Stomach (tissue), 9 donors: Measurements from ENCODE around the gene AUTS2. TPM values are rescaled to one million over a fixed set of nuclear protein-coding genes. Genes with fewer than 3 reads are reported as not detected.

Experiments
- DNase-seq, 2 donors: peaks; one replicate each; pipeline versions ENCODE4 v3.0.0 to v3.0.0-alpha.2; 2013 to 2019
- H3K27ac ChIP-seq, 5 donors: fragments of 200-600 bp in 4 of 5; sonication (generic) in 4 of 5; one replicate each; pipeline ENCODE4 v1.5.1; 2013 to 2019; ENCODE audit warnings: mild to moderate bottlenecking in 1 of 5, moderate library complexity in 1 of 5
- H3K27me3 ChIP-seq, 3 donors: fragments of 200-600 bp; sonication (generic); one replicate each; pipeline ENCODE4 v1.5.1; 2017 to 2019; ENCODE audit warnings: mixed run types in 1 of 3
- H3K36me3 ChIP-seq, 4 donors: fragments of 200-600 bp; sonication (generic); 1 replicate in 3 of 4; 2 replicates in 1 of 4; pipeline ENCODE4 v1.5.1; 2016 to 2019
- H3K4me1 ChIP-seq, 4 donors: fragments of 200-600 bp; sonication (generic); one replicate each; pipeline ENCODE4 v1.5.1; 2016 to 2019
- H3K4me3 ChIP-seq, 4 donors: fragments of 200-600 bp; sonication (generic) in 3 of 4; one replicate each; pipeline ENCODE4 v1.5.1; 2016 to 2019; ENCODE audit warnings: mild to moderate bottlenecking in 1 of 4
- H3K9me3 ChIP-seq, 4 donors: fragments of 200-600 bp; sonication (generic); one replicate each; pipeline ENCODE4 v1.5.1; 2016 to 2019
- EP300 ChIP-seq: sonication (generic); formaldehyde crosslinking; IDR thresholded peaks from one replicate; pipeline ENCODE4 v1.6.1; 2017; ENCODE audit warnings: antibody characterized with exemption
- POLR2A ChIP-seq, 4 donors: fragments of 450-650 bp; IDR thresholded peaks; one replicate each; pipeline ENCODE4 v1.6.1; 2016; ENCODE audit warnings: antibody characterized with exemption in 4 of 4, control low read depth in 2 of 4, mild to moderate bottlenecking in 1 of 4, moderate library complexity in 1 of 4
- POLR2AphosphoS5 ChIP-seq, 3 donors: sonication (generic); formaldehyde crosslinking; IDR thresholded peaks; one replicate each; pipeline ENCODE4 v1.6.1; 2016; ENCODE audit warnings: antibody characterized with exemption in 3 of 3
- WGBS, 5 donors: extraction: QIAGEN DNeasy Blood & Tissue Kit in 3 of 5; methylation state at CpG; one replicate each; pipeline versions ENCODE4 v1.1.5 to v1.1.7; 2013 to 2018; 5-methylcytosine and 5-hydroxymethylcytosine counted together
- intact Hi-C: fragments of 100-400 bp; cut with DNase I; formaldehyde crosslinking; loops from one replicate; pipeline ENCODE4 v1.15.1; 2023; ENCODE audit warnings: low total_unique reads
- polyA plus RNA-seq, 3 donors: library from polyadenylated mRNA; stranded (reverse); fragments of 200-250 nt; gene quantifications; one replicate each; pipeline ENCODE4 v1.2.3, GENCODE V29; 2013
- total RNA-seq, 5 donors: library from RNA; depleted of rRNA; stranded (reverse); fragments of >200 nt; gene quantifications; one replicate each; pipeline versions ENCODE4 v1.1.0 to v1.2.3, GENCODE V29; 2014 to 2016
- TF ChIP-seq, protein P1 (sequence below), 7 experiments: fragments of 450-650 bp in 4 of 7; fragments of 200-600 bp in 3 of 7; sonication (generic) in 3 of 7; IDR thresholded peaks; one replicate each; pipeline ENCODE4 v1.5.1; 2016 to 2019; ENCODE audit warnings: antibody characterized with exemption in 7 of 7, control low read depth in 2 of 7, mild to moderate bottlenecking in 1 of 7
- donor health status: healthy with polysubstance abuse.
- donor health status: Bipolar disorder and iron deficiency.
- donor health status: healthy.

AUTS2 gene
- total and polyA plus RNA-seq, 8 donors = 3.8 to 90.3 (median 38.1) TPM

DNA sequence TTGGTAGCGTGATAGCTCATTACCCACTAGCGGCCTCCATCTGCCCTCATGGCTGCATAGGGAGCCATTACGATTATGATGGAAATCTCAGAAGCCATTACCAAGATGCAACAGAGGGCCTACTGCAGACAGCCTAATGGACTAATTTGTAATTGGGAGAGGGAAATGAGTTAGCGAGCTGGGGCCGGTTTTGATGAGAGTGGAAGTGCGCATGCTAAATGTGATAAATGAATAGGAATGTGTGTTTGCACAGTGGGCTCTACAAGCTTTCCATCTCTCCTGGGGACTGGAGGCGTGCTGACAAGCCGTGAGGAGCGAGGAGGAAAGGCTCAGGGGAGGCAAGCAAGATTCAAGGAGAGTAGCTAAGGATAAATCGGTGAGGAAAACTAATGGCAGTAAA, 889.2 kb downstream of the AUTS2 start:
- H3K27me3 ChIP-seq = no peaks in the 10 kb centered on the region
- H3K4me1 ChIP-seq = no peaks in the 10 kb centered on the region
- no peak for DNase-seq
- 91 to 97% (median 96%) methylated on average over 10 of the region's 10 CpGs for WGBS, 5 donors
- TF ChIP-seq, protein P1, sequence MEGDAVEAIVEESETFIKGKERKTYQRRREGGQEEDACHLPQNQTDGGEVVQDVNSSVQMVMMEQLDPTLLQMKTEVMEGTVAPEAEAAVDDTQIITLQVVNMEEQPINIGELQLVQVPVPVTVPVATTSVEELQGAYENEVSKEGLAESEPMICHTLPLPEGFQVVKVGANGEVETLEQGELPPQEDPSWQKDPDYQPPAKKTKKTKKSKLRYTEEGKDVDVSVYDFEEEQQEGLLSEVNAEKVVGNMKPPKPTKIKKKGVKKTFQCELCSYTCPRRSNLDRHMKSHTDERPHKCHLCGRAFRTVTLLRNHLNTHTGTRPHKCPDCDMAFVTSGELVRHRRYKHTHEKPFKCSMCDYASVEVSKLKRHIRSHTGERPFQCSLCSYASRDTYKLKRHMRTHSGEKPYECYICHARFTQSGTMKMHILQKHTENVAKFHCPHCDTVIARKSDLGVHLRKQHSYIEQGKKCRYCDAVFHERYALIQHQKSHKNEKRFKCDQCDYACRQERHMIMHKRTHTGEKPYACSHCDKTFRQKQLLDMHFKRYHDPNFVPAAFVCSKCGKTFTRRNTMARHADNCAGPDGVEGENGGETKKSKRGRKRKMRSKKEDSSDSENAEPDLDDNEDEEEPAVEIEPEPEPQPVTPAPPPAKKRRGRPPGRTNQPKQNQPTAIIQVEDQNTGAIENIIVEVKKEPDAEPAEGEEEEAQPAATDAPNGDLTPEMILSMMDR (IDR thresholded peaks at IDR 0.05) = no peak
- TF ChIP-seq POLR2A (IDR thresholded peaks at IDR 0.05) (no peak), POLR2AphosphoS5 (IDR thresholded peaks at IDR 0.05) (no peak), EP300 (no peak)
- peaks cover 0 to 7% (median 3%) of the 10 kb centered on the region in 4 donors for H3K9me3 ChIP-seq
- no peaks in the 10 kb centered on the region for H3K36me3 ChIP-seq
- no peak overlapping the region for H3K4me3 ChIP-seq
- no peak overlapping the region for H3K27ac ChIP-seq
- intact Hi-C loops = no loop called here

- intact Hi-C loops = no loop called here
- Histone ChIP-seq H3K27ac (no peak overlapping the region), H3K4me1 (no peaks in the 10 kb centered on the region), H3K4me3 (no peak overlapping the region), H3K9me3 (peaks cover 0 to 7% (median 3%) of the 10 kb centered on the region in 4 donors), H3K36me3 (no peaks in the 10 kb centered on the region), H3K27me3 (no peaks in the 10 kb centered on the region)
- TF ChIP-seq POLR2A (IDR thresholded peaks at IDR 0.05) (no peak), EP300 (no peak)
- TF ChIP-seq, protein P1 (IDR thresholded peaks at IDR 0.05) = no peak
- WGBS, 5 donors = 93 to 97% (median 97%) methylated on average over 12 to 13 of the region's 13 CpGs
- DNase-seq = no peak
Measured at GRCh38 chr7:70487886-70488285, 889.6 kb downstream of the AUTS2 start.

GRCh38 chr7:70489813-70490212, 891.5 kb downstream of the AUTS2 start:
- WGBS, 5 donors = 7 to 21% (median 9%) methylated on average over 1 of the region's 1 CpG
- H3K9me3 ChIP-seq = peaks cover 0 to 5% (median 0%) of the 10 kb centered on the region in 4 donors
- no peaks in the 10 kb centered on the region for H3K36me3 ChIP-seq
- TF ChIP-seq, protein P1 (IDR thresholded peaks at IDR 0.05) = no peak
- TF ChIP-seq POLR2A (IDR thresholded peaks at IDR 0.05) (no peak), POLR2AphosphoS5 (IDR thresholded peaks at IDR 0.05) (no peak), EP300 (no peak)
- H3K27me3 ChIP-seq = no peaks in the 10 kb centered on the region
- peaks cover 0 to 8% (median 0%) of the 10 kb centered on the region in 4 donors for H3K4me1 ChIP-seq
- no peak overlapping the region for H3K27ac ChIP-seq
- H3K4me3 ChIP-seq = no peak overlapping the region
- intact Hi-C loops = no loop called here
- peak in 1 of 2 donors; percentile 61 for DNase-seq

GRCh38 chr7:70492625-70493024, 894.4 kb downstream of the AUTS2 start:
- H3K36me3 ChIP-seq = no peaks in the 10 kb centered on the region
- no peak overlapping the region for H3K4me3 ChIP-seq
- no peak overlapping the region for H3K27ac ChIP-seq
- TF ChIP-seq POLR2AphosphoS5 (IDR thresholded peaks at IDR 0.05) (no peak), POLR2A (IDR thresholded peaks at IDR 0.05) (no peak), EP300 (no peak)
- TF ChIP-seq, protein P1 (IDR thresholded peaks at IDR 0.05) = no peak
- intact Hi-C loops = no loop called here
- peaks cover 0 to 8% (median 0%) of the 10 kb centered on the region in 4 donors for H3K4me1 ChIP-seq
- DNase-seq = peak in 1 of 2 donors; percentile 69
- WGBS, 5 donors = 80 to 91% (median 82%) methylated on average over 7 of the region's 7 CpGs
- H3K27me3 ChIP-seq = no peaks in the 10 kb centered on the region
- H3K9me3 ChIP-seq = no peaks in the 10 kb centered on the region
